Cerebellar cortex (tissue), 1 donor: Measurements from ENCODE around the gene SH3PXD2A.
"Not testable (repeated sequence)": the region's sequence is repeated elsewhere in the genome, so short reads cannot be mapped to it uniquely, and the experiment has no call there.

Experiments used
- DNase-seq: peaks from one replicate; pipeline ENCODE4 v3.0.0-alpha.2; 2015; ENCODE audit warnings: low spot score

Gene SH3PXD2A

GRCh38 chr10:103666087-103666761 lies 189.2 kb downstream of the SH3PXD2A start:
- peak; percentile 40 for DNase-seq

- no peak for DNase-seq
These were observed 190.1 kb downstream of the SH3PXD2A start for GRCh38 chr10:103665162-103665889.

- no peak for DNase-seq
These were observed 191.6 kb downstream of the SH3PXD2A start for GRCh38 chr10:103663802-103664201.

GRCh38 chr10:103663236-103663635 lies 192.1 kb downstream of the SH3PXD2A start:
- no peak for DNase-seq

GRCh38 chr10:103662704-103663103 lies 192.7 kb downstream of the SH3PXD2A start:
- not testable (repeated sequence) for DNase-seq

GRCh38 chr10:103661198-103661950 lies 194.0 kb downstream of the SH3PXD2A start:
- DNase-seq = peak; percentile 75

- DNase-seq = peak; percentile 33
These were observed 194.8 kb downstream of the SH3PXD2A start for GRCh38 chr10:103660364-103661197.

- DNase-seq = peak; percentile 84
These were observed 195.6 kb downstream of the SH3PXD2A start for GRCh38 chr10:103659674-103660363.

GRCh38 chr10:103658049-103658577 lies 197.3 kb downstream of the SH3PXD2A start:
- no peak for DNase-seq

- DNase-seq = no peak
These were observed 198.2 kb downstream of the SH3PXD2A start for GRCh38 chr10:103657061-103657591.

- DNase-seq = no peak
These were observed 200.5 kb downstream of the SH3PXD2A start for GRCh38 chr10:103654925-103655324.

GRCh38 chr10:103653581-103654037 lies 201.8 kb downstream of the SH3PXD2A start:
- peak; percentile 81 for DNase-seq

GRCh38 chr10:103652599-103653281 lies 202.6 kb downstream of the SH3PXD2A start:
- DNase-seq = peak; percentile 34

- peak; percentile 62 for DNase-seq
These were observed 203.4 kb downstream of the SH3PXD2A start for GRCh38 chr10:103651783-103652476.

GRCh38 chr10:103651333-103651732 lies 204.0 kb downstream of the SH3PXD2A start:
- no peak for DNase-seq

GRCh38 chr10:103649654-103650423 lies 205.5 kb downstream of the SH3PXD2A start:
- DNase-seq = no peak

- DNase-seq = peak; percentile 50
These were observed 206.5 kb downstream of the SH3PXD2A start for GRCh38 chr10:103648636-103649532.
